Right lobe of liver (tissue), 4 donors: Measurements from ENCODE around the gene NR5A2.

Experiments
- CTCF ChIP-seq, 4 donors: fragments of 200-600 bp in 3 of 4; fragments of 450-650 bp in 1 of 4; IDR thresholded peaks; one replicate each; pipeline versions ENCODE4 v1.5.1 to v1.8.0; 2016 to 2022; ENCODE audit warnings: antibody characterized with exemption in 4 of 4, mild to moderate bottlenecking in 2 of 4
- POLR2A ChIP-seq: fragments of 450-650 bp; IDR thresholded peaks from one replicate; pipeline ENCODE4 v1.6.1; 2017; ENCODE audit warnings: antibody characterized with exemption, mild to moderate bottlenecking
- donor health status: DM: no; HTN: no; CAD: no.
- donor health status: DM: no; HTN: no; CAD: no.
- donor health status: DM: no; HTN: yes; CAD: no.

- no peak for TF ChIP-seq CTCF (IDR thresholded peaks at IDR 0.05)
- TF ChIP-seq POLR2A: no peak
Observed at GRCh38 chr1:200075522-200075921, 48.0 kb downstream of the NR5A2 start.
